GM21529 (cell line): ENCODE data around the gene CCDC106.

Experiments
- ATAC-seq: cut with Tn5 transposase; IDR thresholded peaks from one replicate; pipeline ENCODE4 v1.9.1; 2021; ENCODE audit not compliant: unreplicated experiment

CCDC106 gene

GRCh38 chr19:55635334-55635717, 12.7 kb upstream of the CCDC106 start:
- ATAC-seq, result no peak

DNA sequence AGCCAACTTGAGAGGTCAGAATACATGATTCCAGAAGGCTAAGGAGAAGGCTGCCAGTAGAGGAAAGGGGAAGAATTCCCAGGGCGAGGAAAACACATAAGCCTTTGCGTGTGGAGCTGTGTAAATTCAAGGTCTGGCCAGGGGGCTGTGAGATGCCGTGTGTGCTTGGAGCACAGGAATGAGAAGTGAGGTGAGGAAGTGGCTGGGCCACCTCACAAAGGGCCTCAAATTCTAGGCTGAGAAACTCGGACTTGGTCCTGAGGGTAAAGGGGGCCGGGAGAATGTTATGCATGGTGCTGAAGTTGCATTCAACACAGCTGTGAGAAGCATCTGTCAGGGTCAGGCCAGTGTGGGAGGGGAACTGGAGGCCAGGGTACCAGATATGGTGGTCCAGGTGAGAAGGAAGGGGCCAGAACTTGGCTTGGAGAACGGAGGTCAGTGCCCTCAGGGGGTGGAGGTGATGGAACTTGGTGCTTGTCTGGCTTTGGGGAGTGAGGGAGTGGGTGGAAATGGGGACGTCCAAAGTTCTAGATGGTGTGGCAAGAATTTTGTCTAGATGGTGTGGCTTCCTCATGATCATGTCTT, 12.1 kb upstream of the CCDC106 start:
- ATAC-seq, result no peak

GRCh38 chr19:55636723-55637122, 11.3 kb upstream of the CCDC106 start:
- no peak for ATAC-seq

DNA sequence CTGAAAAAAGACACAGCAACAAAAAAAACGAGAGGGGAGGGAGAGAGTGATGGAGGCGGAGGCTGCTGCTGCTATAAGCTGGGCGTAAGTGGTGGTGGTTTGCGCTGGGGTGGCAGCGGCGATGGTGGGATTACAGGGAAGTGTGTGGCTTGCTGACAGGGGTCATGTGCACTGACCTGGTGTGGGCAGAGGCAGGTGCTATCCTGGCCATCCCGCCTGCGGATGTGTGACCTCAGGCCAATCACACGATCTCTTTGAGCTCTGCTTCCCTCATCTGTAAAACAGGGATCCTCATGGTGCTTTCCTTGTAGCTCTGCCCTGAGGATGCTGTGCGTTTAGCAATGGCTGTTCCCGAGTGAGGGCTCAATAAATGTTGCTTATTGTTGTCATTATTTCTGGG, 10.5 kb upstream of the CCDC106 start:
- no peak for ATAC-seq

- no peak for ATAC-seq
These were observed 9.1 kb upstream of the CCDC106 start for GRCh38 chr19:55638864-55639359.

DNA sequence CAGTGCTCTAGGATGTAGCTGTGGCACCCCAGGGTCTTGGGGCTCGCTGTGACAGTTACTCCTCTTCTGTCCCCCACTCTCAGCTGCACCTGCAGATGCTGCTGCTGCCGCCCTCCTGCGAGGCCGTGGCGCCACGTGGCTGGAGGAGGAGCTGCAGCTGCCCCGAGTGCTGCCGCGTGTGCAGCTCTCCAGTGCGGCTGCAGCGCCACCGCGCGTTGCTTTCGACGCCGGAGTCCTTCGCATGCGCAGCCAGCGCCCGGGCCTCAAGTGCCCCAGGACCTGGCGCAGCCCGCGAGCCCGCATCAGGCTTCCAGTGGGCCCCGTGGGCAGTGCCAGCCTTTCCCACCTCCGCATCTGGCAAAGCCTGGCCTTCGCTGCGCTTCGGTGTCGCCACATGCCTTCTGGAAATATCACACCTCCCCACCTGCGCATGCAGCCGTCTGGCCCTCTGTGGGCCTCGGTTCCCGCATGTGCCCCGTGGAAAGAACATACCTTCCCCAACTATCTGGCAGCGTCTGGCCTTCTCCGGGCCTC, 7.9 kb upstream of the CCDC106 start:
- peak; percentile 21 for ATAC-seq

DNA sequence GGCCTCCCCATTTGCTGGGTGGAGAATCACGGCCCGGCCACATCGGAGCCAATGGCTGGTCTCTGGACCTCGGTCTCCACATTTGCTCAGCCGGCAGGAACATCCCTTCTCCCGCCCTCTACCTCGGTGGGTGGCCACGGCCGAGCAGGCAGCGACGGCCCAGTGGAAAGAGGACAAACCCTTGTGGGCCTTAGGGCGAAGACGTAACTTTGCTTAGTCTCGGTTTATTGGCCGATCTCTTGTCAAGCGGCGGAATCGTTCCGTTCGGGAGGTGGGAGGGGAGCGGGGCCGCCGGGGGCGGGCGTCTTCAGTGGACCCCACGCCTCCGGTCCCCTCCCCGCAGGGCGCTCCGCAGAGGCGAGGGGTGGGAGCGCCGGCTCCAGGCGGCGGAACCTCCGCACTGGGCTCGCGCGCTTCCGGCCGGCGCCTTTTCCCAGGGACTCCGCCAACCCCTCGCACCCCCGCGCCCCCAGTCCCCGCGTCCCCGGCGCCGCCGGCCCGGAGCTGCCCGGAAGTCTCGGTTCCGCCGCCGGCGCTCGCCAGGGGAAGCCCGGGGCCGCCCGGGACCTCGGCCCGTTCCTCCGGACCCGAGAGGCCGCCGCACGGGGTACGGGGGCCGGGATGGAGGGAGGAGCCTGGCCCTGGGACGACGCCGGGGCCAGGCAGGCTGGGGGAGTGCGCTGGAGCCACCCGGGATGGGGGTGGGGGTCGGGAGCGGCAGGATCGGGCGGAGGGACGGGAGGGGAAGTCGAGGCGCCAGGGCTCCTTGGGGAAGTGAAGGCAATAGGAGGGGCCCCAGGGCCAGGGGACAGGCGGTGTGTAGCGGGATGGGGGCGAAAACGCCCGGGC, 7.2 kb upstream of the CCDC106 start, which contains the start of gene ZNF580:
Gene ZNF580 (plus strand): TSS at position 426 of the 849 bp plus-strand sequence. CDS start 1,507 bp downstream, outside the sequence.
- peak; percentile 31 for ATAC-seq

GRCh38 chr19:55641426-55642152, 6.4 kb upstream of the CCDC106 start:
- no peak for ATAC-seq

- ATAC-seq, result no peak
These were observed 5.6 kb upstream of the CCDC106 start for GRCh38 chr19:55642153-55643002.

GRCh38 chr19:55643003-55643886, 4.8 kb upstream of the CCDC106 start, which contains the start of gene ZNF581:
TSS of gene ZNF581 (plus strand) at chr19:55643649. CDS start at chr19:55644572, 923 bp downstream.
- peak; percentile 26 for ATAC-seq

- ATAC-seq, result no peak
These were observed 4.2 kb upstream of the CCDC106 start for GRCh38 chr19:55643887-55644176.

DNA sequence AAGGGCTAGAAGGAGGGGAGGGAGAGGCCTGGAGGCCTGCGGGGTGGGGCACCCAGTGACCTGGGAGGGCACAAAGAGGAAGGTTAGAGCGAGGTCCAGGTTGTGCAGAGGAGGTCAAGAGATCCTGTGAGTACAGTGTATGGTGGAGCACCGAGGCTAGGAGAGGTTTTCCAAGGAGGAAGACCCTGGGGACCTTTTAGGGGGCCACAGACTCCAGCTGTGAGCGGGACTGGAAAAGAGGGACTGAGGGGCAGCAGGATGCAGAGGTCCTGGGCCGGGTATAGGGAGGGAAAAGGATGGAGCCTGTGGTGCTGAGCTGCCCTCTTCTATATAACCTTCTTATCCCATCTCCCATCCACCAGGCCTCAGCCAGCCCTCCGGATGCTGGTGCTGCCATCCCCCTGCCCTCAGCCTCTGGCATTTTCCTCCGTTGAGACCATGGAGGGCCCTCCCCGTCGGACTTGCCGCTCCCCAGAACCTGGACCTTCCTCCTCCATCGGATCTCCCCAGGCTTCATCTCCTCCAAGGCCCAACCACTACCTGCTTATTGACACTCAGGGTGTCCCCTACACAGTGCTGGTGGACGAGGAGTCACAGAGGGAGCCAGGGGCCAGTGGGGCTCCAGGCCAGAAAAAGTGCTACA, 3.7 kb upstream of the CCDC106 start:
- no peak for ATAC-seq

GRCh38 chr19:55644842-55645511, 3.0 kb upstream of the CCDC106 start:
- ATAC-seq, result no peak

- no peak for ATAC-seq
These were observed 2.5 kb upstream of the CCDC106 start for GRCh38 chr19:55645512-55645881.

GRCh38 chr19:55646889-55647731, 902 bp upstream of the CCDC106 start:
- ATAC-seq, result no peak

GRCh38 chr19:55648585-55649267, 714 bp downstream of the CCDC106 start:
- ATAC-seq, result no peak
